Hippocampal formation (tissue), 2 donors: ENCODE measurements around the gene PPT1.
"Not testable (repeated sequence)": the region's sequence is repeated elsewhere in the genome, so short reads cannot be mapped to it uniquely, and the experiment has no call there.

Source experiments
- DNase-seq, 2 donors: peaks; one replicate each; lab custom pipeline; 2025; lab: John Stamatoyannopoulos, UW

PPT1 gene

DNA sequence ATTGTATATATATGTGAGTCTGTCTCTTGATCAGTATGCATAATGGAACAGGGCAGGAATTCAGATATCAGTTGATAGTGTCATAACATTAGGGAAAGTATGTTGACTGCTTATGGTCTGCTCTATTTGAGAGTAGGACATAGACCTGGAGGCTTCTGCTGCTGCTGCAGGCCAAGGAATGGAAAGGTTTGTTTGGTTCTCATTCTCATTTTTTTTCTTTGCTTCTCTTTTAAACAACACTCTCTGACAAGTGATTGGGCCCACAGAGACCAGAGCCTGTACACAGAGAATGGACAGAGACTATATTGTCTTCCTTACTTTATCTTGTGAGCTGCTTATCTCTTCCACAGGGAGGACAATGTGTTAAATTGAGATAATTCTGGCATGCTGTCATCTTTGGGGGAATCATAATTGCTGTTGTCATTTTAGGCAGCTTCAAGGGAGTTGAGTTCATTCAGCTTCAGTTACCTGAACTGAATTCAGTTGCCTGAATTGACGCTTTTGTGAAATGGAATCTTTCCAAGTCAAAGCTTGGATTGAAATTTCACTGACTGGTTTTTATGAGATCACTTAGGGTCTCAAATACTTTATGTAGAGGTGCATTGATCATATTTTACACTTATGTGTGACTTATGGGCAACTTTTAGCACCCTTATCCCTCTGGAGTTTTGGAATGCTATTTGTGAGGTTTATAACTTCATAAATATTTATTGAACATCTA is 39.6 kb downstream of the PPT1 start:
- DNase-seq = no peak

DNA sequence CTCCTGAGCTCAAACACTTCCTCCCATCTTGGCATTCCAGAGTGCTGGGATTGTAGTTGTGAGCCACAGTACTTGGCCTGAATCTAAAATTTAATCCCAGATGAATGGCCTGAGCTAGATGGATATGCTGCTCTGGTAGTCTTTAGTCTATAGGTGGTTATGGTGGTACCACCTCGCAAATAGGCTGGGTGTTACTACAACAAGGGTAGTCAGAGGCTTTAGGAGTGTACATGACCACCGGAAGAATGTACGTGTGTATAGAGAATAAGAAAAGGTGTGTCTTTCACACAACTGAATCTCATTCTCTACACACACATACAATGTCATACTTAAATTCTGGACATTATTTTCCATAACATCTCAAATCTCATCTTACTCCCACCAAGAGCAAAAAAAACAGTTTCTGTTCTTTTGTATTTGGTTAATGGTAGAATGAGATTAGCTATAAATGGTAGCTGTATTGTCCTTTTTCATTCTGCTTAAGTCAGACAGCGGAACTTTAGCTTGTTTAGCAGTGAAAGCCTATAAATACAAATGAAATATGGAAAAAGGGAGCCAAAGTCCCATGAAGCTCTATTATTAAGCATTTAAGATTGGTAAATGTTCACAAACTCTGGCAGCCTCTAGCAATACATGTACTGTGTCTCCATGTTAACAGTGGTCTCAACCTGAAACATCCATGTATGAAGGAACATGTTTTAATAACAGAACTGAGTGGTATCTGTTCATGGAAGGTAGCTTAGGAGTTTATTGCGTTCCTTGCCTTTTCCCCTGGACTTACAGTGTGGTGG is 40.3 kb downstream of the PPT1 start:
- no peak for DNase-seq

DNA sequence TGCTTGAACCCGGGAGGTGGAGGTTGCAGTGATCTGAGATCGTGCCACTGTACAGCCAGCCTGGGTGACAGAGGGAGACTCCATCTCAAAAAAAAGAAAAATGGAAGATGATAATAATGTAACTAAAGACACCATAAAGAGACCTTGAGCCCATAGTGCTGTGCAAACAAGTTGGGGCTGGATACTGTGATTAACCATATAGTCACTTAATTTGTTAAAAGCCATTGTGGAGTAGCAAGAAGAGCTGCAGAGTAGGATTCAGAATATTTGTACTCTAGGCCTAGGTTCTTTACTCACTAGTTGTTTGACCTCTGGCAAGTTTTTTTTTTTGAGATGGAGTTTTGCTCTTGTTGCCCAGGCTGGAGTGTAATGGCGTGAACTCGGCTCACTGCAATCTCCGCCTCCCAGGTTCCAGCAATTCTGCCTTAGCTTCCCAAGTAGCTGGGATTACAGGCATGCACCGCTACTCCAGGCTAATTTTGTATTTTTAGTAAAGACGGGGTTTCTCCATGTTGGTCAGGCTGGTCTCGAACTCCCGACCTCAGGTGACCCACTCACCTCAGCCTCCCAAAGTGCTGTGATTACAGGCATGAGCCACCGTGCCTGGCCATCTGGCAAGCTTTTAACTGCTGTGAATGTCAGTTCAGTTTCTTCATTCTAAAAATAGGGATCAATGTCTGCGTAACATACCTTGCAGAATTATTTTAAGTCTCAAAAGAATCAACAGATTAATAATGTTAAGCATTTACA is 43.7 kb downstream of the PPT1 start:
- no peak for DNase-seq

DNA sequence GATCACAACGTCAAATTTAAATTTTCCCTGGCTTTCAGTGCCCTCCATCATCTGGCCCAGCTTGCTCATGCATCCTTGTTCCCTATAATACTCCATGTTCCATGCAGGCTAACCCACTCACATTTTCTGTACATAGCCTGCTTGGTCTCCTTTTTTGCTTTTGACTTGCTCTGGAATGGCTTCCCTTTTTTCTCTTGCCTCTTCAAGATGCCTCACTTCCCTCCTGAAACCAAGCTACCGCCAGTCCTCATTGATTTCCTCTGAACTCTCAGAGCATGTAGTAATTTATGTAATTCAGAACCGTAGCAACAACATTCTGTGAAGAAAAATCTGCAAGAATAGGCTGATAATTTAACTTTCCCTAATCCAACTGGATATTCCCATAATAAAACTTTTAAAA is 46.2 kb downstream of the PPT1 start:
- DNase-seq = no peak

DNA sequence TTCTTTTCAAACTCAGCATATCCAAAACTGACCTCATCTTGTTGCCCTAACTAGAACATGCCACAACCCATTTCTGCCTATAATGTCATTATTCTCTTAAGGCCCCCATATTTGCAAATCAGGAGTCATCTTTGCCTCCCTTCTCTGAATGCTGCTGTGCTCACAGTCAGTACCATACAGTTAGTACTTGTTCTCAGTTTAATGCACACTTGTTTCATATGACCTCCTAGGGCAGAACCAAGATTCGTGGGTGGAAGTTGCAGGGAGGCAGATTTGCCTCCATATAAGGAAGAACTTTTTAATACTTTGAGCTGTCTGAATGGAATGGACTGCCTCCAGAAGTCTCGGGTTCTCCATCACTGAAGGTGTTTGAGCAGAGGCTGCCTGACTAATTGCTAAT is 47.3 kb downstream of the PPT1 start:
- DNase-seq = no peak

DNA sequence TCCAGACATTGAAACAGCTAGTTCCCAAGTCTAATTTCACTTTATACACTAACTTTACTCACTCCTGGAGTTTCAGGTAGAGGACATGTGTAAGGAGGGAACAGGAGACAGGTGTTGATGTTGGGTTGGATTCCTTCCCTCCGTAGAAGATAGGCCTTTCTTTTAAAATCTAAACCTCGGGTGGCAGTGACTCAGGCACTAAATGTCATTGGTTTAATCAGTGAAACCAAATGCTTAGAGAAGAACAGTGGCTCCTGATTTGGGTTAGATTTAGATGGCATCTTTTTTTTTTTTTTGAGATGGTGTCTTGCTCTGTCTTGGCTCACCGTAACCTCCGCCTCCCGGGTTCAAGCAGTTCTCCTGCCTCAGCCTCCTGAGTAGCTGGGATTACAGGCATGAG is 49.3 kb downstream of the PPT1 start:
- DNase-seq = no peak

DNA sequence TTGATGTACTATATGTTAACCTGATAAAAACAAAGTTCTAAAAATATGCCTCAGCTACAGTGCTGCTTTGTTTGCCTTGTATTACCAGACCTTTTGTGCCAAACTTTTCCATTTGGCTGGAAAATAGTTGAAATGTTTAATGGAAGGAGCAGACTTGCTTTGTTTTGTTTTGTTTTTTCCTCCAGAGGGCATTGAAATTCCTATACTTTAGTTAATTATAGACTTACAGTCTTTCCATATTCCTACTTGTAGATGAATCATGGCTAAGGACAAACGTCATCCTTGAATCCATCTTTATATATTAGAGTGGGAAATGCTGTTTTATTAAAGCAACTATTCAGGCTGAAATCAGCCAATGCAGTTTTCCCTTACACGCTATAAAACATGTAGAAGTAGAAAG is 49.8 kb downstream of the PPT1 start:
- DNase-seq = no peak

DNA sequence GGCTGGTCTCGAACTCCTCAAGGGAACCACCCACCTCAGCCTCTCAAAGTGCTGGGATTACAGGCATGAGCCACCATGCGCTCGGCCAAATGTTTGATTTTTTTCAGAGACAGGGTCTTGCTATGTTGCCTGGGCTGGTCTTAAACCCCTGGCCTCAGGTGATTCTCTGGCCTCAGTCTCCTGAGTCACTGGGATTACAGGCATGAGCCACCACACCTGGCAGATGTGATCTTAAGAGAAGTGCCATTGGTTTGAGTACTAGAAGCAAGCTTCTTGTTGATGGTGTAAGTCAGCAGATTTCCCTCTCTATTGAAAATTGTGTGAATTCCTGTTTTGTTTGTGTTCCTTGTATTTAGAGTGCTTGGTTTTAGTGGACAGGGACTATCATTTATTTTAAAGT is 51.3 kb downstream of the PPT1 start:
- no peak for DNase-seq

DNA sequence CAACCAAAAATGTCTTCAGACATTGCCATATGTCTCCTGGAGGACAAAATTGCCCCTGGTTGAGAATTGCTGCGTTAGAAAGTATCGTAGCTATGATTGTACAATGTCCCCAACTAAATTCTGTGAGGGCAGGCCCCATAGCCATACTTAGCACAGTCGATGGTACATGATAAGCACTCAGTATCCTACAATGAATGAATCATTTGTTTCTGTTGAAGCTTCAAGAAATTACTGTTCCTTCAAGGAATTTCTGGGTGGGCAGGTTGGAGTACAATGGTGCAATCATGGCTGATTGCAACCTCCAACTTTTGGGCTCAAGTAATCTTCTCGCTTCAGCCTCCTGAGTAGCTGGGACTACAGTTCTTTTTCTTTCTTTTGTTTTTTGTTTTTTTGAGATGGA is 51.9 kb downstream of the PPT1 start:
- DNase-seq = no peak

DNA sequence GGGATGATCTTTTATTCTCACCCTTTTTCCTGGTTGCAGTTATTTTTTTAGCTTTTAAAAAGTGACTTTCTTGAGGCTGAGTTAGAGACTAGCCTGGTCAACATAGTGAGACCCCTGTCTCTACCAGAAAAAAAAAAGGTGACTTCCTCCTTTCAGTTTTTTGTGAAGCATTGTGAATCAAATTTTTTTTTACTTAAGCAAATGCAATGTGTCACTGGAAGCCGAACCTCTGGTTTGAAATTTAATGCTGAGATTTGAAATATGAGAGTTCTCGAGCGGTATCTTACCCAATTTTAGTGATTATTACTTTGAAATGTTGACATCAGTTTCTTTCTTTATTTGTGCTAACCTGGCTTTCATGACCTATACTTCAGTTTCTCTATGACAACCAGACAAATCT is 52.9 kb downstream of the PPT1 start:
- DNase-seq = no peak

DNA sequence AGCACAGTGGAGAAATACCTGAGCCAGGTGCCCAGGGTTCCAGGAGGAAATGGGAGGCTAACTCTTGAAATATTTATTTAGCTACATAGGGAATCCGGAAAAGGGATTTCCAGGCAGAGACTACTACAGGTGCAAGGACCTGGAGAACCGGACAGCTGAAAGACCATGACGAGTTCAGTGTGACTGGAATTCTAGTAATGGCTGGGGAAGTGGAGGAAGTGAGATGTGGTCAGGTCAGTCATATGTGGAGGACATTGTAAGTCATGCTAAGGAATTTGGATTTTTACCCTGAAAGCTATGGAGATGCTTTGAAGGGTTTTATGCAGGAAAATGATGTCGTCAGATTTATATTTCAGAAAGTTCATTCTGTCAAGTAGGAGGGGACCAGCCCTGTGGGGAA is 54.7 kb downstream of the PPT1 start:
- DNase-seq = no peak

DNA sequence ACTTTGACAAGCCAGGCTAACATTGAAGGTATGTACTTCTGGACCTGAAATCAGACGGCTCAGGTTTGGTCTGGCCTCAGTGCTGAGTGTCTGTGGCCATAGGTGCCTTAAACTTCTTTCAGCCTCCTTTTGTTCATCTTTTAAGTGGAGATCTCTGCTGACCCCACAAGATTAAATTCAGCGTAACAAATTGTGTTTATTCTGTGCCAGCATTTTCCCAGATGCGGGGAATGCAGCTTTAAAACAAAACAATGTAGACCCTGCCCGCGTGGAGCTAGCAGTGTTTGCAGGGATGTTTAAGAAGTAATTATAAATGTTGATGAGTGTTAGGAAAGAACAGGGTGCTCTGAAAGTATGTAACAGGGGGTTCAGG is 55.6 kb downstream of the PPT1 start:
- DNase-seq = no peak

DNA sequence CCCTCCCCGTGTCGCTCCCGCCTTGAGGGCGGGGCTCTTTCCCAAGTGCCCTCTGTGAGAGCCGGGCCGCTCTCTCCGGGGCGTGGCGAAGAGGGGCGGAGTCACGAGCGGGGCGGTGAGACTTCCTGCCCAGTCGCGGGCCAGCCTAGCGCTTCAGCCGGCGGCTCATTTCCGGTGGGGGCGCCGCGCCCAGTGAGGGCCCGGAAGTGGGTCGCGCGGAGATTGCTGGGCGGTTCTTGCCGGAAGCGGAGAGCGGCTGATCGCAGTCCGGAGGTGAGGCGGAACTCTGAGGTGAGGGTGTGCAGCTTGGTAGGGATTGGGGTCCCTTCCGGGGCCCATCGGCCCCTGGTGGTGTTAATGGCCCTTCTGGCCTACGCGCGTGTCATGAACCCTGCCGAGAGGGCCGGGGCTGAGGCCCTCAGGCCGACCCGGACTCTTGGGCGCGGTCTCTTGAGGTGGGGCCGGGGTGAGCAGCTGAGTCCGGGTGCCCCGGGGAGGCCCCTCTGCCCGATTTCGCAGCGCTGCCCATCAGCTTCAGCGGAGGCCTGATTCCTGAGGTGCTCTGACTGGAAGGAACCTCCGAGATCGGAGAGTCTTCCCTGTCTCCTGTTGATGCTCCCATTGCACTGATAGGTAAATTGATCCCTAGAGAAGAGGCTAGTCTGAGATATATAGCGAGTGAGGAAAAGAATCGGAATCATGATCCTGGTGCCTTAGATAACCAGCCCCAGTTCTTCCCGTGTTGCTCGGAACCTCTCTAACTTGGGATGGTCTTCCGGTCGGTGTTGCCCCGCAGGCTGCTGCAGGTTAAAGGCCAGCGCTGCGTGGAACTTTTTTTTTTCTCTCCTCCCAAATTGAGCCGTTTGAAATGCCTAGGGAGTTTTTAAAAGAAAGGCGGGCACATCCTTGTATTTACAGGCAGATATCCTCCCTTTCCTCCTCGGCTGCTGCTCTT is 56.3 kb downstream of the PPT1 start, which contains the start of gene CAP1:
Gene CAP1 (plus strand): TSS at position 219 of the 955 bp plus-strand sequence. CDS start 18,618 bp downstream, outside the sequence.
- peak; percentile 99 for DNase-seq

DNA sequence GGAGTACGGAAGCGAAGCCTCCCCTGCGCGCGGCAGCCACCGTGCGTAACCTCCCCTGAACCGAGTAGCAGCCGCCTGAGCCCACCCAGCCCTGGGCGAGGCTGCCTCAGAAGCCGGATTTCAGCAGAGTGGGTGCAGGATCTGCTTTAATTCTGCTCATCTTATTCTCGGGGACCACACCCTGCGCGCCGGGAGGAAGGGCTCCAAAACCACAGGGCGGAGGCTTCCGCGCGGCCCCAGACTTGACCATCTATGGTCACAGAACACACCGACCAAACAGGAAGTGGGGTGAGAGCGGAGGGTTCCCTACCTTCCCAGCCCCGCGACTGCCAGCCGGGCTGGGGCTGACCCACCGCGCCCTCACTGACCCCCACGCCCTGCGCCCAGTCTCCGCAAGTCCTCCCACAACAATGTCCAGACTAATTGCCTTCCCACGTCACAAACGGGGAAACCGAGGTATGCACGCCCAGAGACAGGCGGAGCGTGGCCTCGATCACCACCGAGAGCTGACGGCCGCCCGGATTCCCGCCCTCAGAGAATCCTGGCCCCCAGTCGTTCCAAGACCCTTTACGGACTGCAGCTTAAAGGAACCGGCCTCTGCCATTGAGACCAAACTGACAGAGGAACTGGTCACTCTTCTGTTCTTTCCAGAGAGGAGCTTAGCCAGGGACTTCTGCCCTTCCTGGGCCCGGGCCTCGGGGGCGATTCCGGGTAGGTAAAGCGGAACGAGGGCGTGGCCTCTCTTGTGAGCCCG is 57.1 kb downstream of the PPT1 start:
- peak in 1 of 2 donors; percentile 62 for DNase-seq

DNA sequence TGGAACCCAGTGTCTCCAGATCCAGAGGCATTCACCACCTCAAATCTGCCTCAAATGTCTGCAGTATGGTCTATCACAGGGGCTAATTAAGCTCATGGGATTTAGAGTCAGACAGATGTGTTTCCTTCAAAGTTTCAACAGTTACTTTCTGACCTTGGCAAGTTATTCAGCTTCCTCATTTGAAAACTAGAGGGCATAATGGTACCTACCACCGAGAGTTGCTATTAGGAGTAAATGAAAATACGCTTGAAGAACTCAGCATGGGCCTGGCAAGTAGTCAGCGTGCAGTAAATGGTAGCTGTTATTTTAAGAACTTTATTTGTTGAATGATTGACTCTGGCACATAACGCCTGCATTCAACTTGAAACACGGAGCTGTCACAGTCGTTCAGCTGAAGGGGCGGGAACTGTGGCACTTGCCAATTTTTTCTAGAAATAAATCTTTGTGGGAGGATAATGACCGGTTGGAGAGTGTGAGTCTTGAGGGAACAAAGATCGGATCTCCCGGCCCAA is 57.8 kb downstream of the PPT1 start:
- DNase-seq = peak in 1 of 2 donors; percentile 50

DNA sequence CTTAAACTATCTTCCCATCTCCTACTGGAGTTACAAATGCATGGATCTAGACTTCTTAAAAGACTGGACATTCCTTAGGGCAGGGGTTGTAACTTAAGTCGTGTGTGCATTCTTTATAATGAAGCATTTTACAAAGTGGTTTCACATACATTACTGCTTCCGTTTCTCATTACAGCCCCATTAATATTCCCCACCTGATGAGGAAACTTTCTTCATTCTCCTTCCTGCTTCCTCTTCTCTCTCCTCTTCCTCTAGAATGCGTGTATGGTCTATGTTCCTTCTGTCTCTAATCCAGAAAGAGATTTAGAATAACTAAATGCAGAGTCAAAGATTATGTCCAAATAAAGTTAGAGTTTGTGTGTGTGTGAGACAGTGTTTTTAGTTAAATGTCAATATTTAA is 58.4 kb downstream of the PPT1 start:
- DNase-seq = no peak

DNA sequence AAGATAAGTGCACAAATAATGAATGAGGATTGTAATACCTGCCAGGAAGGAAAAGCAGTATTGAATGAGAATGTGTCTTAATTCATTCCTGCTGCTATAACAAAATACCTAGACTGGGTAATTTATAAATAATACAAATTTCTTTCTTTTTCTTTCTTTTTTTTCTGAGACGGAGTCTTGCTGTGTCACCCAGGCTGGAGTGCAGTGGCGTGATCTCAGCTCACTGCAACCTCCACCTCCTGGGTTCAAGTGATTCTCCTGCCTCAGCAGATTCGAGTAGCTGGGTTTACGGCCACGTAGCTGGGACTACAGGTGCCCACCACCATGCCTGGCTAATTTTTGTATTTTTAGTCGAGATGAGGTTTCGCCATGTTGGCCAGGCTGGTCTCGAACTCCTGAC is 59.8 kb downstream of the PPT1 start:
- DNase-seq = not testable (repeated sequence)

DNA sequence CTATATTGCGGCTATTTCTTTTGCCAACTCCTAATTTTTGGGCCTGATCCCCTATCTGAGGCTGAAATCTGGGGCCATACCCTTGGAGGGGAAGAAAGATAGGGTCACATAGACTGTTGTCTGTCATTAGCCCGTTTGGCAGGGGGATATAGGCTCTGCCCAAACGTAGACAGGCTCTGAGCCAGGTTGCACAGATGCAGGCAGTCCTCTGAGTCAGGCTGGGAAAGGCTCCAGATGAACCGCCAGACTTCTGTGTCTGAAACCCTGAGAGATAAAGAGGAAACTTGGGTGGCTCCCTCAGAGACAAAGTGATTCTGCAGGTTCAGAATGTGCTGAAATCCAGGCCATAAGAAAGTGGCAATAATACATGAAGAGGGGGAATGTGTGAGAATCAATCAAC is 60.5 kb downstream of the PPT1 start:
- DNase-seq = peak; percentile 27 to 45

DNA sequence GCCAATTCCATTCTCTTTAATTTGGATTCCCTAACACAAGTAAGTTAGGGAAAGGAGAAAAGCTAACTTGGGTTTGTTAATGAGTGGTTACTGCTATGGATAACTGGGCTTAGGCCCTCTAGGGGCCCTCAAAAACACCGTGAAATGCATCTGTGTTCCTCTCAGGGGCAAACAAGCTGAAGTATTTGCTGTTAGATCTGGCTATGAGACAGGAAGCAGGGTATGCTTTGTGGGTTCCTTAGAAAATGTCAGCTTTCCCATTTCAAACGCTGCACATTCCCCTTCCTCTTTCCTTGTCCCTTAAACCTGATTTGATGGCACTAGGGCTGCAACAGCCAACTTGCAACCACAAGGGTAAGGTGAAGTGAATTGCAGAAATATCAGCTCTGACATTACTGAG is 62.2 kb downstream of the PPT1 start:
- no peak for DNase-seq

DNA sequence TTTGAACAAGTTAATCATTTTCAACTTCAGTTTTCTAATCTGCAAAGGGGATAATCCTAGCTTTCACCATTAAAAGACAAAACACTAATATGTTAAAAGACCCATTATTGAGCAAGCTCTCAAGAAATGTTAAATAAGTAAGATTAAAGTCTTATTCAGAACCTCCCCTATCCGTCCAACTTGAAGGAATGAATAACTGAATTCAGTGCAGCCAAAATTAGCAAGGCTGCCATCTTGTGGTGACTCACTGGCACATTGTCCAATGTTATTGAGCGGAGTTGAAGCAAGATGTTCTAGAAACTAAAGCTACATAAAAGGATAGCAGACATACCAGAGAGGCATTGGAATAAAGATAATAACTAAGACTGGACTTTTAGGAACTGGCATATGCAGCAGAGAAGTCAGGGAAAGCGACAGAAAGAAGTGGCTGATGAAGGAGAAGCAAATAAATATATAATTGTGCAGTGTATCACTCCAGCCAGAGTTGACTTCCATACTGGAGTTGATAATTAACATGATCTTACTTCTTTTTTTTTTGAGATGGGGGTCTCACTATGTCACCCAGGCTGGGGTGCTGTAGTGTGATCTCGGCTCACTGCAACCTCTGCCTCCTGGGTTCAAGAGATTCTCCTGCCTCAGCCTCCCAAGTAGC is 64.7 kb downstream of the PPT1 start:
- DNase-seq = peak in 1 of 2 donors; percentile 61
